GM18511 (cell line): ENCODE data around the gene COPG1.
"Not testable (repeated sequence)": the region's sequence is repeated elsewhere in the genome, so short reads cannot be mapped to it uniquely, and the experiment has no call there.

ENCODE experiments used
- ATAC-seq: cut with Tn5 transposase; IDR thresholded peaks from one replicate; pipeline ENCODE4 v1.9.1; 2021; ENCODE audit warnings: mild to moderate bottlenecking, moderate library complexity; ENCODE audit not compliant: unreplicated experiment

Gene COPG1

DNA sequence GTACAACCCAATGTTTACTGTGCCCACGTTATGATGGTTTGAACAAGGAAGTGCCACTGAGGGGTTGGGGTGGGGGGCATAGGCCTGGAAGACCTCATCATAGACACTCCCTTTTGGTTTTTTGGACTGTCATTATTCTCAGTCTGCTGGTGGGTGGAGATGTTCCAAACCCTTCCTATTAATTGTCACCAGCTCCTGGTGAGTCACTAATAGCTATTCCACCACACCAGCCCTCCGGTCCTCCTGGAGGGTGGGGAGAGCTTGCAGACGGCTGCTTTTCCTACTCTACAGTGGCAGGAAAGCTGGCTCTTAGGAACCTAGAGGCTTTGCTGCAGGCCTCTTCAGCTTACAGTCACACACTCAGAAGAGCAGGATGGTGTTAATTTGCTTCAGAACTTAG is 9.0 kb upstream of the COPG1 start:
- ATAC-seq: no peak

- ATAC-seq: no peak
These were observed 4.3 kb upstream of the COPG1 start for GRCh38 chr3:129245141-129245540.

GRCh38 chr3:129245641-129246306 is 3.6 kb upstream of the COPG1 start:
- peak; percentile 70 for ATAC-seq

DNA sequence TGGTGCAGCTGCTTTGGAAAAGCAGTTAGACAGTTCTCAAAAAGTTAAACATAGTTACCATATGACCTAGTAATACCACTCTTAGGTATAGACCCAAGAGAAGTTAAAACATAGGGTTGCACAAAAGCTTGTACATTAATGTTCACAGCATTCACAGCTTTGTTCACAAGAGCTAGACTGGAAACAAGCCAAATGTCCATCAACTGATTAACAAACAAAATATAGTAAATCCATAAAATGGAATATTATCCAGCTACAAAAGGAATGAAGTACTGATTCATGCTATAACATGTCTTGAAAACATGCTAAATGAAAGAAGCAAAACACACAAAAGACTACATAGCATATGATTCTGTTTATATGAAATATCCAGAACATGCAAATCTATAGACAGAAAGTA is 2.8 kb upstream of the COPG1 start:
- no peak for ATAC-seq

DNA sequence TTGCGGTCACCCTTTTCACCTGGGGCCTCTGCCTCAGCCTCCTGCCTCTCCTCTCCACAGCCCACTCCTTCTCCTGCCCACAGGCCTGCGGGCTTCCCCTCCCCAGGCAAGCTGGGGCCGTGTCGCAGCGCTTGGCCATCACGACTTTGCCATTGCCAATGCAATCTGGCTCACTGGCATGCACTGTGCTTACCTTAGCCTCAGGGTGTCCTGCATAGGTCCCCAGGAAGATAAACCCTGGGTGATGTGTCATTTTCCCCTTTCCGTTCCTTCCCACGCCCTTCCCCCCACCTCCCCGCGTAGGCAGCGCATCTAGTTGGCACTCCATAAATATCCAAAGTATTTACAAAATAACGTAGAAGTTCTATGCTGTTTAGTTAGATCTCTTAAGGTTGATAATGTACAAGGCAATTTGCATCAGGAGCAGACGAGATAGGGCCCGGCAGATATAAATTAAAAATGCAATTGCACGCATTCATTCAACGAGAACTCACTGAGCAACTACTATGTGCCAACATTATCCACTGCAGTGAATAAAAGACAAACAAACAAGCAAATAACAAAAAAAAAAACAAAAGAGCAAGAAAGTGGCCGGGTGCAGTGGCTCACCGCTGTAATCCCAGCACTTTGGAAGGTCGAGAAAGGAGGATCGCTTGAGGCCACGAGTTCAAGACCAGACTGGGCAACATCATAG is 973 bp upstream of the COPG1 start:
- no peak for ATAC-seq

GRCh38 chr3:129252748-129253147 is 3.3 kb downstream of the COPG1 start:
- no peak for ATAC-seq

DNA sequence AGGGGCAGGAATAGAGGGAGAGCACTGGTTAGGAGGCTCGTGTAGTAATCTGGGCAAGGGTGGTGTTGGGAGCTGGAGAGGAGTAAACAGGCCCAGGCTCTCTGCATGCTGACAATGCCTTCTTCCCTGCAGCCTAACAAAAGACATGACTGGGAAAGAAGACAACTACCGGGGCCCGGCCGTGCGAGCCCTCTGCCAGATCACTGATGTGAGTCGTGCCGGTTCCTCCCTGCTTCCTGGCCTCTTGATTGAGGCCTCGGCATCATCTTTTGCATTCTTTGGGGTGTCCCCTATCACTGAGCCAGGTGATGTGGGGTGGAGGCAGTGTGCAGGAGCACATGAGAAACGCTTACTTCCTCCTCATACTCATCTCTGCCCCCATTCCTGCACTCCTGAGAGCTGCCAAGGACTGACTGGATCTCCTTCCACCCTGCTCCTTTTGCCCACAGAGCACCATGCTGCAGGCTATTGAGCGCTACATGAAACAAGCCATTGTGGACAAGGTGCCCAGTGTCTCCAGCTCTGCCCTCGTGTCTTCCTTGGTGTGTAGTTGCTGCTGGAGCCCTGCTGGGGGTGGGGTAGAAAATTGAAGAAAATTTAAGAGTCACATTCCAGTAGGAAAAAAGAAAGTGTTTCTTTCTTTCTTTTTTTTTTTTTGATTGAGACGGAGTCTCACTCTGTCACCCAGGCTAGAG is 5.3 kb downstream of the COPG1 start:
- ATAC-seq: no peak

DNA sequence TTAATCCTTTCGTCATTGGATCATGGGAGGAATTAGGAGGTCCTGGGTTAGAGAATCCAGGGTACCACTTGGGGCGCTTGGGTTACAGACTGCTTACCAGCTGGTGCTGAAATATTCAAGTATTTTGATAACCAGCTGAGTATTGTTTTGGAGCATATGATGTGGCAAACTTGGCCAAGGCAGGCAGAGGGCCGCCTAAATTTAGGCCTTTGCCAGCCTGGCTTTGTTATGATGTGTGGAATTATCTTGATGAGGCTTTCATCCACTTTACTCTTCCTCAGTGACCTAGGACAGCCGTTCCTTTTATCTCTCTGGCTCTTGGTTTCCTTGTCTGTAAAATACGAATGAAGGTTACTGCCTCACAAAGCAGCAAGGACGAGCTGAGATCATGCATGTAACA is 6.9 kb downstream of the COPG1 start:
- ATAC-seq: no peak

DNA sequence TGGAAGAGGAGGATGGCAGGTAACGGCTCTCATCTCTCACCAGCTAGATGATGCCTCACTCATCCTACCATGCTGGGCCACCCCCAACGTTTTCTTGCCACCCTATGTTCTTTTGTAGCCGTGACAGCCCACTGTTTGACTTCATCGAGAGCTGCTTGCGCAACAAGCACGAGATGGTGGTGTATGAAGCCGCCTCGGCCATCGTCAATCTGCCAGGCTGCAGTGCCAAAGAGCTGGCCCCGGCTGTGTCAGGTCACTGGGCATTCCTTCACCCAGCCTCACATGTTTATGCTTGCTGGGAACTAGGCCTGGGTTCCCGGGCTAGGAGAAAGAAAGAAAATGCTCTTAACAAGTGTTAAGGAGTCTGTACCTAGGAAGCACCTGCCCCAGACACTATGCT is 8.2 kb downstream of the COPG1 start:
- ATAC-seq: no peak

GRCh38 chr3:129259612-129260477 is 10.4 kb downstream of the COPG1 start:
- ATAC-seq: no peak

- no peak for ATAC-seq
These were observed 11.2 kb downstream of the COPG1 start for GRCh38 chr3:129260606-129261005.

- no peak for ATAC-seq
These were observed 12.5 kb downstream of the COPG1 start for GRCh38 chr3:129261894-129262293.

- ATAC-seq: no peak
These were observed 13.9 kb downstream of the COPG1 start for GRCh38 chr3:129263161-129263910.

- not testable (repeated sequence) for ATAC-seq
These were observed 15.6 kb downstream of the COPG1 start for GRCh38 chr3:129264994-129265393.

DNA sequence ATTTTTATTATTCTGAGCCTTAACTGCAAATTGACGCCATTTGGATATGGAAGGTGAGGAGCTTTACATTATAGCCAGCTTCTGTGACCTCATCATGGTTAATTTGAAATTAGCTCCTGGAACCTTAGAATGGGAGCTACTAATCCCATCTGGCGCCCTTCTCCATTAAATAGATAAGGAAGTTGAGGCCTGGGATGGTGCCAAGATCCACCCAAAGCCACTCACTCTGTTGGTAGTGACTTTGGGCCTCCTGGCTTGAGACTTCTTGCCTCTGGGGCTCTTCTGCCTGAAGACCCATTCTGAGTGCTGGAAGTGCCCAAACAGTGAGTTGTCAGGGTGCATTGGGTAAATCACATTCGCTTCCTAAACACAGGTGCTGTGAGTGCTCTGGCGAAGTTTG is 17.2 kb downstream of the COPG1 start:
- no peak for ATAC-seq

DNA sequence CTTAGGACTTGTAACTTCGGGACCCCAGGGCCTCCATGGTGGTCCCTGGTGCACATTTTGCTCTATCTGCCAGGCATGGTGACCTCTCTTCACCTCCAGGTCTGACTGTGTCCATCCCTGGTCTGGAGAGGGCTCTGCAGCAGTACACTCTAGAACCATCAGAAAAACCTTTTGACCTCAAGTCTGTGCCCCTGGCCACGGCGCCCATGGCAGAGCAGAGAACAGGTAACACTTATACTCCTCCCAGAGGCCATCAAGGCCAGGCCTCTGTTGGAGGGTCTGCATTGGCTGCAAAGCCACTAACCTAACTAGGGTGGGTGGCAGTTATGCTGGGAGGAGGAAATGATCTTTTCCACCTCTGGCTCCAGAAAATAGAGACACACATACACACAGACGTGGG is 19.0 kb downstream of the COPG1 start:
- ATAC-seq: no peak

DNA sequence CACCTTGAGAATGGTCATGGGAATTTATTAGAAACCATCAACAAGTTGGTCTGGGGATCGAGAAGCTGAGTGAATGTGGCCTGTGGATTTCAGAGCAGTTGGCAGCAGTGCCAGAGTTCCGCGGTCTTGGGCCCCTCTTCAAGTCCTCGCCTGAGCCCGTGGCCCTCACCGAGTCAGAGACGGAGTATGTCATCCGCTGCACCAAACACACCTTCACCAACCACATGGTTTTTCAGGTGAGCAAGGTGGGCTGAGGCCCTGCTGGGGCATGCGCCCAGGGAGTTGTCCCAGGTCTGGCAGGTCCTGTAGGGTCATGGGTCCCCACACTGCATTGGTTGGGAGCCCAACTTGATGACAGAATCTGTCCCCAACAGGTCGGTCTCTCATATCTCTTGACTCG is 22.3 kb downstream of the COPG1 start:
- ATAC-seq: no peak

- ATAC-seq: peak; percentile 88
These were observed 27.0 kb downstream of the COPG1 start for GRCh38 chr3:129276385-129276784.

GRCh38 chr3:129277829-129278271 is 28.4 kb downstream of the COPG1 start:
- ATAC-seq: no peak

- peak; percentile 47 for ATAC-seq
These were observed 29.1 kb downstream of the COPG1 start, which contains the start of gene HMCES for GRCh38 chr3:129278439-129278965. Gene HMCES (plus strand): TSS chr3:129278870. CDS start chr3:129279733, 863 bp downstream.
